WTC11 (cell line): ENCODE data around the gene ADCY5. TPM values are rescaled to one million over a fixed set of nuclear protein-coding genes. Genes with fewer than 3 reads are reported as not detected.

Experiments used
- ATAC-seq: fragments of 200-7000 bp; cut with Tn5 transposase; 2 replicates; pipeline ENCODE4 v1.10.0; 2021; ENCODE audit warnings: mild to moderate bottlenecking, moderate library complexity
- CTCF ChIA-PET: fragments of 300-600 bp; sonication (Branson Sonifier 250); formaldehyde crosslinking; loops from one replicate; lab custom pipeline; 2021; ENCODE audit warnings: antibody characterized with exemption; lab: Charles Lee
- POLR2A ChIA-PET: fragments of 350-600 bp; sonication (Branson Sonifier 250); formaldehyde crosslinking; loops from one replicate; lab custom pipeline; 2021; ENCODE audit warnings: antibody characterized with exemption; lab: Charles Lee
- DNase-seq: peaks from one replicate; pipeline ENCODE4 v3.0.0; 2021; ENCODE audit warnings: low spot score
- H3K27ac Mint-ChIP-seq: 2 replicates; pipeline ENCODE4 v1.8.0; 2021; ENCODE audit warnings: mixed read lengths
- H3K27me3 Mint-ChIP-seq: 2 replicates; pipeline ENCODE4 v1.8.0; 2021; ENCODE audit warnings: low read depth, mild to moderate bottlenecking, moderate library complexity, mixed read lengths
- H3K36me3 Mint-ChIP-seq: 2 replicates; pipeline ENCODE4 v1.8.0; 2021; ENCODE audit warnings: mixed read lengths
- H3K4me1 Mint-ChIP-seq: 2 replicates; pipeline ENCODE4 v1.8.0; 2022; ENCODE audit warnings: mixed read lengths
- H3K4me3 Mint-ChIP-seq: 2 replicates; pipeline ENCODE4 v1.8.0; 2021; ENCODE audit warnings: mild to moderate bottlenecking, moderate library complexity, mixed read lengths
- H3K9me3 Mint-ChIP-seq: 2 replicates; pipeline ENCODE4 v1.8.0; 2021; ENCODE audit warnings: mixed read lengths
- E2F5 ChIP-seq: sonication (generic); formaldehyde crosslinking; IDR thresholded peaks from 2 replicates; pipeline ENCODE4 v1.8.1; 2022; ENCODE audit warnings: mild to moderate bottlenecking, moderate library complexity, missing genetic modification reagents
- ERG ChIP-seq: fragments of 250-450 bp; sonication (Bioruptor Pico); IDR thresholded peaks from 2 replicates; pipeline ENCODE4 v1.8.0; 2021; ENCODE audit warnings: mild to moderate bottlenecking
- ESRRA ChIP-seq: sonication (generic); formaldehyde crosslinking; IDR thresholded peaks from 2 replicates; pipeline ENCODE4 v1.8.1; 2022; ENCODE audit warnings: mild to moderate bottlenecking, missing genetic modification reagents, borderline replicate concordance
- FOXJ3 ChIP-seq: sonication (generic); formaldehyde crosslinking; IDR thresholded peaks from 2 replicates; pipeline ENCODE4 v1.9.0; 2021; ENCODE audit warnings: missing genetic modification reagents, mild to moderate bottlenecking, borderline replicate concordance
- JAZF1 ChIP-seq: fragments of 250-450 bp; sonication (Bioruptor Pico); IDR thresholded peaks from 2 replicates; pipeline ENCODE4 v1.9.0; 2021; ENCODE audit warnings: moderate library complexity, mild to moderate bottlenecking, inconsistent platforms
- KAT7 ChIP-seq: sonication (generic); formaldehyde crosslinking; IDR thresholded peaks from 2 replicates; pipeline ENCODE4 v1.8.1; 2023; ENCODE audit warnings: missing genetic modification reagents, mild to moderate bottlenecking, borderline replicate concordance
- MAX ChIP-seq: sonication (generic); formaldehyde crosslinking; IDR thresholded peaks from 2 replicates; pipeline ENCODE4 v1.8.0; 2022; ENCODE audit warnings: mild to moderate bottlenecking, missing genetic modification reagents
- NFYB ChIP-seq: sonication (generic); formaldehyde crosslinking; conservative IDR thresholded peaks from 2 replicates; pipeline ENCODE4 v1.8.0; 2022; ENCODE audit warnings: low read depth, missing genetic modification reagents
- NR2C2 ChIP-seq: sonication (generic); formaldehyde crosslinking; IDR thresholded peaks from 2 replicates; pipeline ENCODE4 v1.8.0; 2022; ENCODE audit warnings: mild to moderate bottlenecking, missing genetic modification reagents
- NR3C1 ChIP-seq: sonication (generic); formaldehyde crosslinking; conservative IDR thresholded peaks from 2 replicates; pipeline ENCODE4 v1.8.1; 2023; ENCODE audit warnings: low read depth, mild to moderate bottlenecking, missing genetic modification reagents
- SMAD3 ChIP-seq: sonication (generic); formaldehyde crosslinking; IDR thresholded peaks from 2 replicates; pipeline ENCODE4 v1.8.0; 2022; ENCODE audit warnings: missing genetic modification reagents, mild to moderate bottlenecking, borderline replicate concordance
- SMAD4 ChIP-seq: sonication (generic); formaldehyde crosslinking; IDR thresholded peaks from 2 replicates; pipeline ENCODE4 v1.8.0; 2022; ENCODE audit warnings: mild to moderate bottlenecking, missing genetic modification reagents
- TCF7 ChIP-seq: sonication (generic); formaldehyde crosslinking; IDR thresholded peaks from 2 replicates; pipeline ENCODE4 v1.8.0; 2022; ENCODE audit warnings: mild to moderate bottlenecking, low read depth, missing genetic modification reagents, moderate library complexity
- ZNF138 ChIP-seq: sonication (generic); formaldehyde crosslinking; conservative IDR thresholded peaks from 2 replicates; pipeline ENCODE4 v1.8.1; 2022; ENCODE audit warnings: mild to moderate bottlenecking, moderate library complexity, missing genetic modification reagents
- ZNF219 ChIP-seq: sonication (generic); formaldehyde crosslinking; IDR thresholded peaks from 2 replicates; pipeline ENCODE4 v1.8.0; 2023; ENCODE audit warnings: missing genetic modification reagents, mild to moderate bottlenecking, borderline replicate concordance
- ZNF396 ChIP-seq: fragments of 250-450 bp; sonication (Bioruptor Pico); IDR thresholded peaks from 2 replicates; pipeline ENCODE4 v1.8.0; 2021; ENCODE audit warnings: mild to moderate bottlenecking, moderate library complexity, borderline replicate concordance
- ZNF425 ChIP-seq: fragments of 250-450 bp; sonication (Bioruptor Pico); conservative IDR thresholded peaks from 2 replicates; pipeline ENCODE4 v1.9.0; 2021; ENCODE audit warnings: mild to moderate bottlenecking
- ZNF512 ChIP-seq: sonication (generic); formaldehyde crosslinking; IDR thresholded peaks from 2 replicates; pipeline ENCODE4 v1.8.1; 2022; ENCODE audit warnings: missing genetic modification reagents, borderline replicate concordance
- total RNA-seq: library from RNA; stranded (reverse); gene quantifications from 3 replicates; pipeline ENCODE4 v1.2.3, GENCODE V29; 2021

The ADCY5 gene
- total RNA-seq, 1 experiment from 2014 or later, result 23.5 TPM

GRCh38 chr3:123336441-123336851, 112.4 kb downstream of the ADCY5 start (continued):
- TF ChIP-seq ZNF425 (CRISPR knock-in tag), result no peak
- TF ChIP-seq MAX (CRISPR knock-in tag), result no peak

- no peak for ATAC-seq
Observed at GRCh38 chr3:123336001-123336400, 112.9 kb downstream of the ADCY5 start.

GRCh38 chr3:123335007-123335670, 113.8 kb downstream of the ADCY5 start:
- Mint-ChIP-seq H3K36me3 (no peaks in the 10 kb centered on the region), H3K9me3 (peaks cover 7% of the 10 kb centered on the region), H3K27ac (peak overlapping the region; percentile 30; the same call in 1 of the 2 replicates)
- TF ChIP-seq NR2C2 (CRISPR knock-in tag) (no peak), E2F5 (no peak), KAT7 (CRISPR knock-in tag) (no peak), NFYB (CRISPR knock-in tag) (no peak), FOXJ3 (CRISPR knock-in tag) (no peak), SMAD3 (no peak), ZNF219 (CRISPR knock-in tag) (no peak), ERG (CRISPR knock-in tag) (no peak), ZNF138 (no peak), SMAD4 (no peak), TCF7 (CRISPR knock-in tag) (no peak), ZNF512 (CRISPR knock-in tag) (no peak), ESRRA (CRISPR knock-in tag) (no peak), NR3C1 (no peak)
- TF ChIP-seq, all 79 proteins: peak for 0
- Mint-ChIP-seq H3K27me3 (no peaks in the 10 kb centered on the region), H3K4me1 (no peaks in the 10 kb centered on the region), H3K4me3 (no peak overlapping the region)
- CTCF ChIA-PET, result interaction anchor here (0.6 to 0.9 kb wide), 2 partner anchors 17 to 26 kb away, joined by 3 to 5 read pairs; no protein-coding TSS in a partner anchor
- POLR2A ChIA-PET, result no interaction called here
- ATAC-seq (no peak), DNase-seq (no peak)

More at GRCh38 chr3:123336001-123336400, 112.9 kb downstream of the ADCY5 start:
- H3K27ac Mint-ChIP-seq, result 0 out of 2 replicates have a peak overlapping the region, but pooled peaks have one; percentile 21
- DNase-seq, result no peak
- TF ChIP-seq JAZF1, result no peak
- no peak for TF ChIP-seq ZNF138
- no peak for TF ChIP-seq KAT7 (CRISPR knock-in tag)
- TF ChIP-seq ERG (CRISPR knock-in tag), result no peak
- TF ChIP-seq ZNF396 (CRISPR knock-in tag), result no peak
- no peak for TF ChIP-seq FOXJ3 (CRISPR knock-in tag)
- no peak for TF ChIP-seq E2F5
- TF ChIP-seq ESRRA (CRISPR knock-in tag), result no peak
- H3K4me1 Mint-ChIP-seq, result no peaks in the 10 kb centered on the region
- H3K27me3 Mint-ChIP-seq, result no peaks in the 10 kb centered on the region
- no peak overlapping the region for H3K4me3 Mint-ChIP-seq
- H3K36me3 Mint-ChIP-seq, result no peaks in the 10 kb centered on the region
- H3K9me3 Mint-ChIP-seq, result peaks cover 7% of the 10 kb centered on the region
- CTCF ChIA-PET, result interaction anchor here (1.0 to 1.5 kb wide), 2 partner anchors 39 to 50 kb away, joined by 3 to 4 read pairs; no protein-coding TSS in a partner anchor
- POLR2A ChIA-PET, result no interaction called here
